Mammary epithelial cell (primary cell): ENCODE data around the gene ZFAND3.

Experiments
- EZH2 ChIP-seq: IDR thresholded peaks from 2 replicates; pipeline ENCODE4 v1.6.1; 2012; ENCODE audit warnings: low read length, inconsistent platforms, borderline replicate concordance
- TF ChIP-seq, protein P1 (sequence below), 2 donors: IDR thresholded peaks in 1 of 2; conservative IDR thresholded peaks in 1 of 2; 2 replicates each; pipeline ENCODE4 v1.5.1; 2011 to 2012; ENCODE audit warnings: inconsistent platforms in 2 of 2, low read length in 2 of 2, mild to moderate bottlenecking in 2 of 2, control low read depth in 1 of 2, low read depth in 1 of 2; ENCODE audit not compliant: insufficient read depth in 1 of 2; ENCODE audit errors: extremely low read depth in 1 of 2

DNA sequence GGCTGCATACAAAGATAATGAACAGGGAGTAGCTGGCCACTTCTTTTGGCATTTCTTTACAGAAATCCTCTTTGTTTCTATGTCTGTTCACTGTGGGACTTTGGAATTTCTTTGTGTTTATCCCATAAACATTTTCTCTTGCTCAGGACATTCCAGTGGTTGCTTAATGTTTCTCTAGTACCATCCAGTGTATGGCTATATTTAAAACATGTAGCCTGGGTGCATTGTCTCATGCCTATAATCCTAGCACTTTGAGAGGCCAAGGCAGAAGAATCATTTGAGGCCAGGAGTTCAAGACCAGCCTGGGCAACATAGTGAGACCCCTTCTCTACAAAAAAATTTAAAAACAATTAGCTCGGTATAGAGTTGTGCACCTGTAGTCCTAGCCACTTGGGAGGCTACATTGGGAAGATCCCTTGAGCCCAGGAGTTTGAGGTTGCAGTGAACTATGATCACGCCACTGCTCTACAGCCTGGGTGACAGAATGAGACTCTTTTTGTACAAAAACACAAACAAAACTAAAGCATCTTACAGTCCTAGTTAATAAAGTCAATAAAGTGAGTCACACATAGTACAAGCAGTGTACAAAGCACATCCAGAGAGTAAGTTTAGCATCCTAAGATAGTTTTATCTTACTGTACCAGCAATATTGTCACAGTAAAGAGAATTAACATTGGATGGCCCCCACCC is 63.3 kb downstream of the ZFAND3 start:
- TF ChIP-seq, protein P1, sequence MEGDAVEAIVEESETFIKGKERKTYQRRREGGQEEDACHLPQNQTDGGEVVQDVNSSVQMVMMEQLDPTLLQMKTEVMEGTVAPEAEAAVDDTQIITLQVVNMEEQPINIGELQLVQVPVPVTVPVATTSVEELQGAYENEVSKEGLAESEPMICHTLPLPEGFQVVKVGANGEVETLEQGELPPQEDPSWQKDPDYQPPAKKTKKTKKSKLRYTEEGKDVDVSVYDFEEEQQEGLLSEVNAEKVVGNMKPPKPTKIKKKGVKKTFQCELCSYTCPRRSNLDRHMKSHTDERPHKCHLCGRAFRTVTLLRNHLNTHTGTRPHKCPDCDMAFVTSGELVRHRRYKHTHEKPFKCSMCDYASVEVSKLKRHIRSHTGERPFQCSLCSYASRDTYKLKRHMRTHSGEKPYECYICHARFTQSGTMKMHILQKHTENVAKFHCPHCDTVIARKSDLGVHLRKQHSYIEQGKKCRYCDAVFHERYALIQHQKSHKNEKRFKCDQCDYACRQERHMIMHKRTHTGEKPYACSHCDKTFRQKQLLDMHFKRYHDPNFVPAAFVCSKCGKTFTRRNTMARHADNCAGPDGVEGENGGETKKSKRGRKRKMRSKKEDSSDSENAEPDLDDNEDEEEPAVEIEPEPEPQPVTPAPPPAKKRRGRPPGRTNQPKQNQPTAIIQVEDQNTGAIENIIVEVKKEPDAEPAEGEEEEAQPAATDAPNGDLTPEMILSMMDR (conservative IDR thresholded peaks at IDR 0.05 in 1 of 2, IDR thresholded peaks at IDR 0.05 in 1 of 2; ENCODE audit: extremely low read depth in 1 of 2, insufficient read depth in 1 of 2, low read depth in 1 of 2, low read length in 2 of 2), result no peak
- no peak for TF ChIP-seq EZH2
